ENCODE data around the gene DIO2. TPM values are rescaled to one million over a fixed set of nuclear protein-coding genes. Genes with fewer than 3 reads are reported as not detected.

Gene DIO2
- total RNA-seq, 4 donors from 2014 or later: 5.5 to 32.2 (median 17.9) TPM

DNA sequence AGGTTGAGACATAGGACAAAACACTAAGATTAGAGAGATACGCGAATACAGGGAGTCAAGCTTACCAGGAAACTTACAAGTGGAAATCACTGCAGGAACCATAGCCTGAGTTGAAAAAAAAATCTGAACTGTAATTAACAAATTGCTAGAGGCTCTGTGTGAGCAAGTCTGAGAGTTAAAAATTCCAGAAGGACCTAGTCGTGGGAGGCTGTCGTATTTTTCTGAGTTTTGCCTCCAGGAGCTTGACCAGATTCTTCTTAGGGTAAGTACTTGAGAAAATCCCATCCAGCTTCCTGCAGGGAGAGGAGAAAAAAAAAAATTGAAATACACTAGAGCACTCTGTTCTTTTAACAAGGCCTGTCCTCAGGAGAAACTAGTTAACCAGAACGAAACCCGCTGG is 22.7 kb downstream of the DIO2 start:
- H3K27ac ChIP-seq: no peak overlapping the region
- intact Hi-C loops (cut with DNase I; ENCODE audit: low total_unique reads): no loop called here
- in situ Hi-C loops (cut with MboI; ENCODE audit: low sequenced_read_pairs in 4 of 4): no loop called here
- H3K36me3 ChIP-seq: no peaks in the 10 kb centered on the region
- H3K27me3 ChIP-seq: no peaks in the 10 kb centered on the region
- no peak for DNase-seq
- TF ChIP-seq, protein P1, sequence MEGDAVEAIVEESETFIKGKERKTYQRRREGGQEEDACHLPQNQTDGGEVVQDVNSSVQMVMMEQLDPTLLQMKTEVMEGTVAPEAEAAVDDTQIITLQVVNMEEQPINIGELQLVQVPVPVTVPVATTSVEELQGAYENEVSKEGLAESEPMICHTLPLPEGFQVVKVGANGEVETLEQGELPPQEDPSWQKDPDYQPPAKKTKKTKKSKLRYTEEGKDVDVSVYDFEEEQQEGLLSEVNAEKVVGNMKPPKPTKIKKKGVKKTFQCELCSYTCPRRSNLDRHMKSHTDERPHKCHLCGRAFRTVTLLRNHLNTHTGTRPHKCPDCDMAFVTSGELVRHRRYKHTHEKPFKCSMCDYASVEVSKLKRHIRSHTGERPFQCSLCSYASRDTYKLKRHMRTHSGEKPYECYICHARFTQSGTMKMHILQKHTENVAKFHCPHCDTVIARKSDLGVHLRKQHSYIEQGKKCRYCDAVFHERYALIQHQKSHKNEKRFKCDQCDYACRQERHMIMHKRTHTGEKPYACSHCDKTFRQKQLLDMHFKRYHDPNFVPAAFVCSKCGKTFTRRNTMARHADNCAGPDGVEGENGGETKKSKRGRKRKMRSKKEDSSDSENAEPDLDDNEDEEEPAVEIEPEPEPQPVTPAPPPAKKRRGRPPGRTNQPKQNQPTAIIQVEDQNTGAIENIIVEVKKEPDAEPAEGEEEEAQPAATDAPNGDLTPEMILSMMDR (IDR thresholded peaks at IDR 0.05 in 4 of 5, conservative IDR thresholded peaks at IDR 0.05 in 1 of 5): no peak
- no peak for TF ChIP-seq POLR2A (IDR thresholded peaks at IDR 0.05)
- no peaks in the 10 kb centered on the region for H3K4me1 ChIP-seq
- no peak for ATAC-seq
- H3K4me3 ChIP-seq: no peak overlapping the region
- H3K9me3 ChIP-seq: no peaks in the 10 kb centered on the region

DNA sequence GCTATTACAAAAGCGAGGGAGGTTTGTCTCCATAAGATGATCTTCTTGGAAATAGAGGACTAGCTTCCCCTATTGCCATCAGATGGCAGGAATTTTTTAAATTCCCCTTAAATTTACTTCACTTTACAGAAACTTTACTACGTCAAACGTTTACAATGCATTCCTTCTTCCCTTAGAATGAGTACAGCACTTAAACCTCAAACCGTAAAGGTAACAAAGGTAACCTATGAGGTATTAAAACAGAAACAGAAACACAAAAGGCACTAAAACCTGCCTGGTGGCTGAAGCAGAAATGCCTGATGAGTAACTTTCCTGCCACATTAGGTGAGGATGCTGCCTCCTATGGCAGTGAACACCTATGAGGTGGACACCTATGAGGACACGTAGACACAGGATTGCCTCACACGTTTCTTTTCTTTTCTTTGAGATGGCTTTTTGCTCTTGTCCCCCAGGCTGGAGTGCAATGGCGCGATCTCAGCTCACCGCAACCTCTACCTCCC is 25.0 kb downstream of the DIO2 start:
- Histone ChIP-seq H3K27ac (no peak overlapping the region), H3K4me1 (no peaks in the 10 kb centered on the region), H3K36me3 (no peaks in the 10 kb centered on the region), H3K9me3 (no peaks in the 10 kb centered on the region), H3K27me3 (no peaks in the 10 kb centered on the region), H3K4me3 (no peak overlapping the region)
- ATAC-seq (no peak), DNase-seq (no peak)
- intact Hi-C loops (cut with DNase I; ENCODE audit: low total_unique reads) (no loop called here), in situ Hi-C loops (cut with MboI; ENCODE audit: low sequenced_read_pairs in 4 of 4) (no loop called here)
- TF ChIP-seq, protein P1 (IDR thresholded peaks at IDR 0.05 in 4 of 5, conservative IDR thresholded peaks at IDR 0.05 in 1 of 5): no peak

GRCh38 chr14:80176893-80177292 is 34.4 kb downstream of the DIO2 start:
- TF ChIP-seq POLR2A (IDR thresholded peaks at IDR 0.05): no peak
- TF ChIP-seq, protein P1 (IDR thresholded peaks at IDR 0.05 in 4 of 5, conservative IDR thresholded peaks at IDR 0.05 in 1 of 5): no peak
- Histone ChIP-seq H3K36me3 (no peaks in the 10 kb centered on the region), H3K9me3 (no peaks in the 10 kb centered on the region), H3K4me1 (no peaks in the 10 kb centered on the region), H3K27ac (no peak overlapping the region), H3K4me3 (no peak overlapping the region), H3K27me3 (no peaks in the 10 kb centered on the region)
- intact Hi-C loops (cut with DNase I; ENCODE audit: low total_unique reads) (no loop called here), in situ Hi-C loops (cut with MboI; ENCODE audit: low sequenced_read_pairs in 4 of 4) (no loop called here)
- DNase-seq: no peak
- ATAC-seq: no peak

DNA sequence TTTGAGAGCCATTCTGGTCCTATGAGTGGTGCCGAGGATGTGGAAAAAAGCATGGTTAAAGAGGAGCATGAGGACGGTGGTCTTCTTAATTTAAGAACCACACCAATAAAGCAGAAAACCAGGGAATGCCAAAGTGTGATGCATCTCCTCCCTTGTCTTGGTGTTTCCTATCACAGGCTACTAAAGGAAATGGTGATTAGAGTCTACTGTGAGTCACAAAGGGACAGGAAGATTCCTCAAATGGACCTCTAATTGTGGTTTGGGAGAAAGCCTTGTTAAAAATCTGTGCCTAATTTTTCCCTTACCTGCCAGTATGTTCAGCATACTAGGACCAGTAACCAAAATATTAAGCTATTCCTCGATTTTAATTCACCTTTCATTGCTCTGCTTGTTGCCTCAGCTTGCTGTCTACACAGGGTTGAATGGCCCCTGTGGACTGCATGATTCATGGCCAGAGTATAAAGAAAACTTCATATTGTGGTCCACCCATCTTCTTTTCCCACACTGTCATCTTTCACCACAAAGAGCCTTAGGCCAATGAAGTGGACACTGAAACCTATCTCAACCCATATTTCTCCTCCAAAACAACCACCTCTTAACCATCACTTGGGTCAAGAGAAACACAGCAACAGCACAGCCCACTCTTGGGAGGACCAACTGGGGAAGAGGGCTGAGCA is 38.8 kb downstream of the DIO2 start:
- Histone ChIP-seq H3K27me3 (no peaks in the 10 kb centered on the region), H3K4me1 (no peaks in the 10 kb centered on the region), H3K9me3 (no peaks in the 10 kb centered on the region), H3K4me3 (no peak overlapping the region), H3K27ac (no peak overlapping the region), H3K36me3 (no peaks in the 10 kb centered on the region)
- TF ChIP-seq POLR2A (IDR thresholded peaks at IDR 0.05): no peak
- TF ChIP-seq, protein P1 (IDR thresholded peaks at IDR 0.05 in 4 of 5, conservative IDR thresholded peaks at IDR 0.05 in 1 of 5): no peak
- intact Hi-C loops (cut with DNase I; ENCODE audit: low total_unique reads) (no loop called here), in situ Hi-C loops (cut with MboI; ENCODE audit: low sequenced_read_pairs in 4 of 4) (no loop called here)
- no peak for DNase-seq
- no peak for ATAC-seq
